ENCODE results near the gene PPP1R9A.

DNA sequence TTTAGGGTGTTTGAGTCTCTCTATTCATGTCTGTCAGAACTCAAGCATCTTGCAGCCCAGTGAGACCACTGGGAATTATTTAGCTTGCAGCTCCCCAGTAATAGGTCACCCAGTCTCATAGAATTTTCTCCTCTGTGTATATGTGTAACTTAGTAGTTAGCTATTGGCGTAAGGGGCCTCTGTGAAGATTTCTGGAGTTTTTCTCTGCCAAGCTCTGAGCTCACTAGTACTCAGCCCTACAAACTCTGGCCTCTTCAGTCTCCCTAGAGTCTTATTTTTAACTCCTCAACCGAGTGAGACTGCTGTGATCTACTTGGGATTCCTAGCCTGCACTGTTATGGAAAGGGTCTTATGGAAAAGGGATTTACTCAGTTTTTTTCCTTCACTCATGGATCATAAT lies 90.2 kb downstream of the PPP1R9A start:
- TF ChIP-seq CTCF (IDR thresholded peaks at IDR 0.05; ENCODE audit: borderline replicate concordance, extremely low read depth, low read length, poor library complexity, severe bottlenecking) (no peak), EZH2 (IDR thresholded peaks at IDR 0.05; ENCODE audit: borderline replicate concordance, low read depth, low read length, severe bottlenecking) (no peak)
